GM18909 (cell line): Measurements from ENCODE around the gene SERHL2.
A peak's percentile ranks its signal among the peaks of the same experiment; 100 is the strongest.
"Not testable (repeated sequence)": the region's sequence is repeated elsewhere in the genome, so short reads cannot be mapped to it uniquely, and the experiment has no call there.

Experiments used
- ATAC-seq: cut with Tn5 transposase; IDR thresholded peaks from one replicate; pipeline ENCODE4 v1.9.1; 2021; ENCODE audit warnings: mild to moderate bottlenecking; ENCODE audit not compliant: unreplicated experiment, poor library complexity

SERHL2 gene

GRCh38 chr22:42553475-42554361, at the start of gene SERHL2:
Gene SERHL2 (plus strand): TSS chr22:42553956. CDS start chr22:42554021, 65 bp downstream.
- ATAC-seq = peak; percentile 66

GRCh38 chr22:42508327-42508974, 45.3 kb upstream of the SERHL2 start:
- not testable (repeated sequence) for ATAC-seq

GRCh38 chr22:42508975-42509364, 44.8 kb upstream of the SERHL2 start:
- ATAC-seq = not testable (repeated sequence)

GRCh38 chr22:42509548-42509947, 44.2 kb upstream of the SERHL2 start:
- no peak for ATAC-seq

GRCh38 chr22:42511401-42511891, 42.3 kb upstream of the SERHL2 start:
- no peak for ATAC-seq

- not testable (repeated sequence) for ATAC-seq
These were observed 41.3 kb upstream of the SERHL2 start for GRCh38 chr22:42512273-42512990.

GRCh38 chr22:42514331-42514730, 39.4 kb upstream of the SERHL2 start:
- ATAC-seq = not testable (repeated sequence)

- not testable (repeated sequence) for ATAC-seq
These were observed 38.5 kb upstream of the SERHL2 start for GRCh38 chr22:42515304-42515703.

GRCh38 chr22:42515896-42516295, 37.9 kb upstream of the SERHL2 start:
- no peak for ATAC-seq

- ATAC-seq = not testable (repeated sequence)
These were observed 36.7 kb upstream of the SERHL2 start for GRCh38 chr22:42517103-42517502.

- peak; percentile 38 for ATAC-seq
These were observed 34.9 kb upstream of the SERHL2 start for GRCh38 chr22:42518638-42519524.

- peak; percentile 73 for ATAC-seq
These were observed 34.0 kb upstream of the SERHL2 start, which contains the start of gene RRP7A for GRCh38 chr22:42519525-42520401. Gene RRP7A (minus strand): TSS chr22:42519796. CDS start chr22:42519786, 10 bp downstream.

- ATAC-seq = no peak
These were observed 32.6 kb upstream of the SERHL2 start for GRCh38 chr22:42521228-42521546.

GRCh38 chr22:42522546-42522945, 31.2 kb upstream of the SERHL2 start:
- ATAC-seq = no peak

GRCh38 chr22:42528591-42529307, 25.0 kb upstream of the SERHL2 start:
- peak; percentile 68 for ATAC-seq

GRCh38 chr22:42529435-42529834, 24.3 kb upstream of the SERHL2 start:
- not testable (repeated sequence) for ATAC-seq

GRCh38 chr22:42531401-42532084, 22.2 kb upstream of the SERHL2 start:
- ATAC-seq = not testable (repeated sequence)

- no peak for ATAC-seq
These were observed 20.1 kb upstream of the SERHL2 start for GRCh38 chr22:42533638-42533977.
